DMS 273 (cell line): ENCODE data around the gene COL26A1.

Experiments
- DNase-seq: peaks from one replicate; lab custom pipeline; 2025; ENCODE audit not compliant: unreplicated experiment; lab: John Stamatoyannopoulos, UW

Gene COL26A1

DNA sequence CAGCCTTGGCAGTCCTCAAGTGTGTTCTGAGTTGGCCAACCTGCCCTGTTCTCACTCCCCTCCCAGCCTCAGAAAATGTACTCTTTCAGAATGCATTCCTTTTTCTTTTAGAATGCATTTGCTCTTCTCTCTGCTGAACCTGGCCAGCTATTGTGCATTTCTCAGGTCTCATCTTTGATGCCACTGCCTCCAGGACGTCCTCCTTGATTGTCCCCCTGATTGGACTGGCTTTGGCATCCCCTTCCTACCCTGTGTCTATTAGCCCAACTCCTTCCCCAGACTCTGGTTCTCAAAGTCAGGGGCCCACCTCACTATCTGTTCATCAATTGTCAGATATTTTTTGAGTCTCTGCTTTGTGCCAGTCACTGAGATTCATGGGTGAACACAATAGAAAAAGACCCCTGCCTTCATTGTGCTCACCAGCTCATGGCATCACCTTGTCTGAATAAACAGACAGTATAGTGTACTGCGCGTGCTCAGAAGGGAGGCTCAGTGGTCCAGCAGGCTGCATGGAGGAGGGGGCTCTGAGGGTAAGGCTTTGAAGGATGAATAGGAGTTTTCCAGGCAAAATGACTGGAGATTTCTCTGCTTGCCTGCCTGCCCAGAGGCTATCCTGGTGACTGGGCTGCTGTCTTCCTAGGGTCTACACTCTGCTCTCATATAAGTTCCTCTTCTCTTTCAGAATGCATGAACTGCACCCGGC lies 169.9 kb downstream of the COL26A1 start:
- no peak for DNase-seq

DNA sequence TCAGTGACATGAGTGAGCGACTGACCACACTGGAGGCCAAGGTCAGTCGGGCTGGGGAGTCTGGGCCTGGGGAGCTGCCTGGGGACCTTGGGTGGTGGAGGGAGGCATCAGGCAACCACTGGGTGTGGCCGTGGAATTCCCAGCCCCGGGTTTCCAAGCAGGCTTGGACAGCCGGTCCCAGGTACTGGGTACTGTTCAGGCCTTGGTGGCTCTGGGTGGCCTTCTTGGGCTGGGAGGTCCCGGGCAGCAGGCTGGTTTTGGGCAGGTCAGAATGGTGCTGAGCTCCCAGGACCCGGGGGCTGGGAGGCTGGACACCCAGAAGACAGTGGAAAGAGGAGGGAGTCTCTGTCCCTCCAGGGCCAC lies 170.4 kb downstream of the COL26A1 start:
- DNase-seq: no peak

DNA sequence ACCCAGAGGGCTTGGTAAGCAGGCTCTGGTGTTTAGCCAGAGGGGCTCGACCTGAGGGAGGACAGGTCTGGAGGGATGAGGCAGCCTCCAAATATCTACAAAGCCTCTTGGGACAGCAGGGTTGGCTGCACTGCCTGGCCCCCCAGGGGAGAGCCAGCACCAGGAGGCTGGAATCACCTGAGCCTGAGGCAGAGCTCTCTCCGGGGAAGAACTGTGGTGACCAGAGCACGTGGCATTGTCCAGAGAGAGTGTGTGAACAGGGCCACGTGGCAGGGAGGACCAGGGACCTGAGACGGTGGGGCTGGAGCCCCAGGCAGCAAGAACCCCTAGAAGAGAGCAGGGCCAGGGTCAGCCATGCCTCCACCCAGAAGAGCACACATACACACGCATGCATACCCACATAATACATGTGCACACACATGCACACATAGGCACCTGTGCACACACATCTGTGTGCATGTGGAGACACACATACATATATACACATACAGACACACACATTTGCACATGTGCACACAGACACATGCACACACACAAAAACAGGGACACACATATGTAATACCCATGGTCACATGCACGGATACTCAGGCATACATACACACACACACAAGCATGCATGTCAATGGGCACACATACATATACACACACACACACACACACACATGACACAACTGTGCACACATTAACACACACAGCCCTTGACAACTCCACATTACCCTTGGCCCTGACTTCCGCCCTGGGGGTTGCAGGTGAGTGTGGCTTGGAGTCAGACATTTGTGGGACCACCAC lies 171.5 kb downstream of the COL26A1 start:
- DNase-seq: no peak

- DNase-seq: no peak
These were observed 172.2 kb downstream of the COL26A1 start for GRCh38 chr7:101534873-101535272.

DNA sequence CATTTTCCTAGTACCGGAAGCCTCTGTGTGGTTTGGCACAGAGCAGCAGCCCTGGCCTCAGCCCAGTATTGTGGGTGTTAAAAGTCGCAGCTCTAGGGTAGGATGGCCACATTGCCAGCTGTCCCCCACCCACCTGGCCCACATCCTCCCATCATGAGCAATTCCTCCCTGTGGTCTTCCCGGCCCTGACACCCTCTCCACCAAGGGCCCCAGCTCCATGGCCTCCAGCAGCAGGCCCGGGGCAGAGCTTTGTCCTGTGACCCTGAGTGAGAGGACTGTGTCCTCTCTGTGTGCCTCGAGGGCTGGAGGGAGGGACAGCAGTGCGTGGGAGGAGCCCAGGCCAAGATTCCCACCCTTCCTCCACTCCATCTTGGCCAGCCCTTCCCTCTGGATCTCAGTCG lies 172.7 kb downstream of the COL26A1 start:
- no peak for DNase-seq

DNA sequence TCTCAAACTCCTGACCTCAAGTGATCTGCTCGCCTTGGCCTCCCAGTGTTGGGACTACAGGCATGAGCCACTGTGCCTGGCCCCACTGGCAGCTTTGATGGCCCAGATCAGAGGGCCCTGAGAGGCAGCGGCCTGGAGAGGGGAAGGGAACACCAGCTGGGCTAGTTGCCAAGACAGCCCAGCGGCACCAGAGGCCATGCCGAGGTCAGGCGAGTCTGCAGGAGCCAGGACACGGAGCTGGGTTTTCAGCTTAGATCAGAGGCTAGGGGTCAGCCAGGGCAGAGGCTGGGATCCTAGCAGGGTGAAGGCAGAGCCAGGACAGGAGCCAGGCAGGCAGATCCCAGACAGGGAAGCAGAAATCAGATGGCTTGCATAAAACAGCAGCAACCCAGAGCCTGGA lies 173.6 kb downstream of the COL26A1 start:
- DNase-seq: peak; percentile 38

- DNase-seq: no peak
These were observed 174.0 kb downstream of the COL26A1 start for GRCh38 chr7:101536668-101537067.

GRCh38 chr7:101537205-101537604 lies 174.5 kb downstream of the COL26A1 start:
- DNase-seq: no peak

- DNase-seq: no peak
These were observed 175.4 kb downstream of the COL26A1 start for GRCh38 chr7:101537935-101538595.

DNA sequence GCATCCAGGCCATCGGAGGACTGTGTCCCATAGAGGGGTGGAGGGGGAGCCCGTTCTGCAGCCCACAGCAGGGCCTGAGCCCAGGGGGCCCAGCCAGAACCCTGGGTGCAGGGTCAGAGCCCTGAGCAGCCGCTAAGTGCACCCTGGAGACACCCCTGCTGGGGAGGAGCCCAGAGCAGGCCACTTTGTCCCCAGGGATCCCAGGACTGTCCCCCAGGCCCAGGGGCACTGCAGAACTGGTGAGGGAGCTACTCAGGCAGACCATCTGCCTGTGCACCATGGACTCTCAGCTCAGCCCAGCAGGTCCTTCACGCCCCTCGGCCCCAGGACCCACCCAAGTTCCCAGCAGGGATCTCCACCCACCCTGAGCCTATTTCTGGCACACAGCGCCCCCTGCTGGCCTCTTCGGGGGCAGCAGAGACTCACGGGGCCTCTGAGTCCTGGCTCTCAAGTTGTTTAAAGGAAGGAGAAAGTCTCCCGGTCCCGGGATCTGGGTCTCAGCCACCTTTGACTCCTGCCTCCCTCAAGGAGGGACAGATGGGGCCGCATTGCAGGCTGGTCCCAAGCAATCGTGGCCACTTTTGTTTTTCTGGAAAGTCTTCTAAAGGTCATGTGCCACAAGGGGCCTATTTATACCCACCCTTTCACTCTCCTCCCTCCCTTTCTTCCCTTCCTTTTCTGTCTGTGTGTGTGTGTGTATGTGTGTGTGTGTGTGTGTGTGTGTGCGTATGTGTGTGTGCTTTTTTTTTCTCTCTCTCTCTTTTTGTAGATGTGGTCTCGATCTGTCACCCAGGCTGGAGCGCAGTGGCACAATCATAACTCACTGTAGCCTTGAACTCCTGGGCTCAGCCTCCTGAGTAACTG lies 176.2 kb downstream of the COL26A1 start:
- DNase-seq: peak; percentile 89

DNA sequence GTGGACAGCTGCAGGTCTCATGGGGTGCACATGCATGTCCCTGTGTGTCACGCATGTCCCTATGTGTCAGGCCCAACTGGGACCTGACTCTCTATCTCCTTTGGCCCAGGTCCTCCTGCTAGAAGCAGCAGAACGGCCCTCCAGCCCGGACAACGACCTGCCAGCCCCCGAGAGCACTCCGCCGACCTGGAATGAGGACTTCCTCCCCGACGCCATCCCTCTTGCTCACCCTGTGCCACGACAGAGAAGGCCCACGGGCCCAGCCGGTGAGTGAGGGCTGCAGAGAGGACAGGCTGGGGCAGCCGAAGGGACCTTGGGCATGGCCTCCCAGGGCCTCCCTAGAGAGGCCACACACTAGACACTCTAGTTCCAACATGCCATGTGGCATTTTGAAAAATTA lies 177.1 kb downstream of the COL26A1 start:
- DNase-seq: no peak

- peak; percentile 88 for DNase-seq
These were observed 180.0 kb downstream of the COL26A1 start for GRCh38 chr7:101542527-101543241.

- no peak for DNase-seq
These were observed 180.6 kb downstream of the COL26A1 start for GRCh38 chr7:101543242-101543766.

GRCh38 chr7:101543846-101544245 lies 181.2 kb downstream of the COL26A1 start:
- no peak for DNase-seq

DNA sequence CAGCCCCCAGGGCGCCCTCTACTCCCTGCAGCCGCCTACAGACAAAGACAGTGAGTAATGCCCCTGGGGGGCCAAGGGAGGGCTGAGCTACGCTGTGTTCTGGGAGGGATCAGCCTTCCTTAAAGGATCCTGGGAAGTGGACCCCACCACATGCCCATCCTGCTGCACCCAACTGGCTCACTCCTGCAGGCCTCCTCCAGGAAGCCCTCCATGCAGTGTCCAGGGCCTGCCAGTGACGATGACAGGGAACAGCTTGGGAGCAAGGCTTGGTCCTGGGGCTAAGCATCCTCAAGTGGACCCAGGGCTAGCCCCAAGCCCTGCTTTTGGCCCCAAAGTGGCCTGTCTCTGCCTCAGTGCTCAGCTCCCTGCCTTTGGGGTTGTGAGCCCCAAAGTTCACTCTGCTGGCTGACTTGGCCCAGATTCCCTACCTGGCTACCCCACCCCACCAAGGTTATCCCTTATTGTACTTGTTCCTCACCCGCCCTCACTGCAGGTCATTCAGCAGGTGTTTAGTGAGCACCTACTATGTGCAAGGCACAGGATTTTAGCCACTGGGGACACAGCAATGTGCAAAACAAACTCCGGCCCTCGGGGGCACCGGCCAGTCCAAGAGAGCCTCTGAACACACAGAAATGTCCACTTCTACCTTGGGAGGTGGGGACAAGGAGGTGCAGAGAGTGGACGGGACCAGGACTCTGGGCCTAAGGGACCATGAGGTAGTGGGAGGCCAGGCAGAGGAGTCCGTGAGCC lies 182.9 kb downstream of the COL26A1 start:
- no peak for DNase-seq

GRCh38 chr7:101546308-101546936 lies 183.7 kb downstream of the COL26A1 start:
- DNase-seq: no peak

- no peak for DNase-seq
These were observed 184.6 kb downstream of the COL26A1 start for GRCh38 chr7:101547022-101547915.
